LHCN-M2 (cell line): Measurements from ENCODE around the gene KSR1. TPM values are rescaled to one million over a fixed set of nuclear protein-coding genes. Genes with fewer than 3 reads are reported as not detected.
"Not testable (repeated sequence)": the region's sequence is repeated elsewhere in the genome, so short reads cannot be mapped to it uniquely, and the experiment has no call there.

ENCODE experiments used
- DNase-seq: peaks from one replicate; pipeline ENCODE4 v3.0.0-alpha.2; 2012; ENCODE audit warnings: low read depth
- total RNA-seq: library from RNA; depleted of rRNA; stranded (reverse); fragments of >200 nt; gene quantifications from 2 replicates; pipeline ENCODE4 v1.2.3, GENCODE V29; 2014

The KSR1 gene
- total RNA-seq, 1 experiment from 2014 or later = 6.0 TPM

- DNase-seq = no peak
Measured at GRCh38 chr17:27607521-27608091, 151.4 kb downstream of the KSR1 start.

DNA sequence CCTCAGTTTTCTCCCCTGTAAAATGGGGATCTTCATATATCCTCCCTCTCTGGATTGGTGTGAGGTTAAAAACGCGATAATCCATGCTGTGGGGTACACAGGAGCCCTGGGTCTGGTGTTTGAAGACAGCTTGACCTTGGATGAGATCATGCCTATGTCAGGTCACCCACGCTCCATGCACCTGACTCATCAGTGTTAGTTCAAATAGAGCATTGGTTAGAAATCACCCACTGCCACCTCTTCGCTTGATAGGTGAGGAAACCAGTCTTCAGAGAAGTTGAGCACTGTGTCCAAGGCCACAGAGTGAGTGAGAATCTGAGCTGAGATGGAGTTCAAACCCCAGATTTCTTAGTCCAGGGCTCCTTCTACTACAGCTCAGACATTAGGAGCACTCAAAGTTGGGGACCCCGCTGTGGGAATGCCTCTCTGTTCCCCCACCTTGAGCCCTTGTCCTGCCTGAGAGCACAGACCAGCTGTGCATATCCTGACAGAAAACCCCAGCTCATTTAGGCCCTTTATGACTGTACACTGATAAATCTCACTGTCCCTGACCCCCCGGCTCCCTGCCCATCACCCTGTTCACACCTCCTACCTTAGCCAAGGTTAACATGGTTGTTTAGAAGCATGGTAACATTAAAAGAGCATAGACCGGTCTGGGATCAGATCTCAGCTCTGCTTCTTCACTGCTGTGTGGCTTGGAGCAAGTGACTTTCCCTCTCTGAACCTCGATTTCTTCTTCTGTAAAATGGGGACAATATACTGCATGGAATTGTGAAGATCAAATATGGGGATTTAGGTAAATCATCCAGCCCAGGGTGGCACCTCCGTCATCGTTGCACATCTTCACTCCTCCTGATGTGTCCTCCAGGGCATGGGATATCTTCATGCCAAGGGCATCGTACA is 152.3 kb downstream of the KSR1 start:
- DNase-seq = no peak

- DNase-seq = peak; percentile 35
Measured at GRCh38 chr17:27609611-27610303, 153.5 kb downstream of the KSR1 start.

DNA sequence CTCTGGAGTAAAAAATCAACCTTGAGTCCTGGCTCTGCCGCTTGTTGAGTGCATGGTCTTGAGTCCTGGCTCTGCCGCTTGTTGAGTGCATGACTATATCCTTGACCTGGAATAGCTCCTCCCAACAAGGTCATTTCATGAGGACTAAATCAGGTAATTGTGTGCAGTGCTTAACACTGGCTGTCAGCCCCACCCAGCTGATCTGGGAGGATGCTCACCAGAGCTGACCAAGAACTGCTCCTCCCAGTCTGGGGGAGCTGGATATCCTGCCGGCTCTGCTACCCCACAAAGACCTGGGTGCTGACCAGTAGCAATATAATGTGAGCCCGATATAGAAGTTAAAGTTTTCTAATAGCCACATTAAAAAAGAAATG is 154.0 kb downstream of the KSR1 start:
- DNase-seq = no peak

GRCh38 chr17:27612160-27612770 is 156.0 kb downstream of the KSR1 start:
- no peak for DNase-seq

GRCh38 chr17:27613433-27613832 is 157.2 kb downstream of the KSR1 start:
- no peak for DNase-seq

DNA sequence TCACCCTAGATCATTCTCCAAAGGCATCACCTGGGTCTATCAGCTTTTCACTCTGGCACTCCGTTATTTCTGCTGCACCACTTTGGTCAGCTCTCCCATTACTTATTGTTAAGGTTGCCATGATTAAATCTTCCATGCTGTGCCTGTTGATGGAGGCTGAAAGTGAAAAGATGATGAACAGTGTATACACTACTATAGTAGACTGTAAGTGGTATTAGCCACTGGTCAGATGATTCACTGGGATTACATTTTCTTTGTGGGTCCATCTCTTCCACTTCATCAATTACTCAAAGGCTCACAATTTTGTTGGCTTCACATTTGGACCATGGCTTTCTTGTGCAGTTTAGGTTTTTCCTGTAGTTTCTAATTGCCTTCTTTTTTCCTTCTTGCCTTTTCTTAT is 158.9 kb downstream of the KSR1 start:
- DNase-seq = no peak

DNA sequence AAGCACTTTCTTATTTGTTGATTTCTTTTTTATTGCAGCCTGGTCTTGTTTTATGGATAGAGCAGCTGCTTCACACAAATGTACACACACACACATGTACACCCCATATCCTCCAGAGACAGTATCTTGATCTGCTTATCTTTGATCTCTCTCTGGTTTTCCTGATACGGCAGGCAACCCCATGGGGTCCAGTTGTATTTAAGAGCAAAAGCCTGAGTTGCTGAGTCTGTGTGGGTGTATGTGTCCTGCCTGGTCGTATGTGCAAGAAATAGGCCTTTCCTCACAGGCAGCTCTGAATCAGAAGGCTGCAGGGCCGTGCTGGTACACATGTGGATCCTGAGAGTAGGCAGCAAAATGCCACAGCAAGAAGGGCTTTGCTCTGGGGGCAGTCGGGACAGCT is 160.2 kb downstream of the KSR1 start:
- DNase-seq = no peak

DNA sequence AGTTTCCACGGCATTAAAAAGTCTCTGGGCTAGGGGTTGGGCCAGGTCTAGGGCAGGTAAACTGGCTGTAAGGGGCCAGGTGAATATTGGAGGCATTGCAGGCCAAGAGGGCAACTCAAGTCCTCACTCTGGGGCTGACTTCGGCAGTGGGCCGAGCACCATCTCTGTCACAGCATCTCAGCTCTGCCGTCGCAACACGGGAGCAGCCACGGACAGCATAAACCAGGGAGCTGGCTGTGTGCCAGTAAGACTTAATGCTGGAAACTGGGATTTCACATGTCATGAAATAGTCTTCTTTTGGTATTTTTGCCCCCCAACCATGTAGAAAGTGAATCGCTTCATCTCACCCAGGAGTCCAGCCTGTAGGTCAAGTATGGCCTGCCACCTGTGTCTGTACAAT is 162.2 kb downstream of the KSR1 start:
- no peak for DNase-seq

- DNase-seq = no peak
Measured at GRCh38 chr17:27620721-27621120, 164.5 kb downstream of the KSR1 start.

DNA sequence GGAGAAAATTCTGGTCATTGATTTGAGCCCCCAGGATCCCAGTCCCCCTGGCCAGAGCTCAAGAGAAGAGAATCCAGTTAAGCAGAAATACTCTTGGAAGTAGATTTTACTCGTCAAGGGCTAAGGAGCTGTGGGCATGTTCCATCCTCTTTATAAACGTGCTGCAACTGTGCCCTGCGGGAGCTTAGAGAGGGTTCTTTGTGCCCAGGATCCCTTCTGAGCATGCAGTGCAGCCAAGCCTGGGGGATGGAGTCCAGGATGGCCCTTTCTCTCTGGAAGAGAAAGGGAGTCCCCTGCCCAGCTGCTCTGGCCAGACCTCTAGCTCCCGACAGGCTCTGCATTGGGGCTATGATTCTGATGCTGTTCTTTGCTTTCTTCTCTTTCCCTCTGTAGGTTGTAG is 165.3 kb downstream of the KSR1 start:
- DNase-seq = no peak

- DNase-seq = no peak
Measured at GRCh38 chr17:27621942-27622559, 165.8 kb downstream of the KSR1 start.

DNA sequence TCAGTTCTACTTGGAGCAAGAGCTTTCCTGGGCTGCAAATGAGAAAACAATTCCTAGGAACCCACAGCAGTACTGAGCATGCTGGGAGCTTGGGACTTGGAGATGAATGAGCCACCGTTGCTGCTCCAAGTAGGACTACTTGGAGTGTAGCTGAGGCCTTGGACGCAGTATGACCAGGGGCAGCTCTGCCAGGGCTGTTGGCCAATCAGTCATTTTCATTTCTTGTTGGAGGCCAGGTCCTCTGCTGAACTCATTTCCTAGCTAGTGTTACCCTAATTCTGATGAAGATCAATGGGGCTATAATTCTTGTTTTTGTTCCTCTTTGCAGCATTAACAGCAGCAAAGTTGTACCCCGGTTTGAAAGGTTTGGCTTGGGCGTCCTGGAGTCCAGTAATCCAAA is 166.7 kb downstream of the KSR1 start:
- DNase-seq = no peak

DNA sequence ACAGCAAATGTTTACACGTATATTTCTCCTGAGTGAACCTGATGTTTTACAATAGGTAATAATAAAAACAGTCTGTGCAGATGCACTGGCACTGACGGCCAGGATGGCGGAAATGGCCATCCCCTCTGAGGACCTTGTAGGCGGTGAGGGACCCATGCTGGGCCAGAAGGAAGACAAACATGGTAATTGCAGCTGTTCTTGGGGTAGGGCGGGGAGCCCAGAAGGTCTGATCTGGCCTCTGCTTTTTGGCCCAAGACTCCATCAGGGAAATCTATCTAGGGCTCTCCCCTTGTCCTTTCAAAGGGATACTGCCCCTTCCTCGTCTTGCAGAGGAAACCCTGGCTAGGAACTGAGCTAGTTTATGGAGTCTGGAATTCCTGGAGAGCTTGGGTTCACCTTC is 167.4 kb downstream of the KSR1 start:
- no peak for DNase-seq

- DNase-seq = no peak
Measured at GRCh38 chr17:27624539-27624938, 168.3 kb downstream of the KSR1 start.

DNA sequence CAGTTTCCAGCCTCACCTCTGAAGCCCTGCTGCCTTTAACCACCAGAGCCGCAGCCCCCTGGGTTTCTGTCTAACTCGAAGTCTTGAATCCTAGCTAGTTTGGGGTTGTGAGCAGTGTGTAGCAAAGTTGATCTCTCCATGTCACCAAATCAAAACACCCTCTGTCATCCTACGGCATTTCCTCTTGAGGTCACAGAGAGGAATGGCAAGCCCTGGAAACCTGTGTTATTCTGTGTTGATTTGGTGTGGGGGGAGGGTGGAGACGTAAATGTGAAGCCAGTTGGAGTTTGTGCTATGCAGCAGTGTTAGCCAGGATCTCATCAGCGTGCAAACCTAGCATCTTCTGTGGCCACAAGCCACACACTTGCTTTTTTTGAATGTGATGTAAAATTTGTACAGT is 169.6 kb downstream of the KSR1 start:
- no peak for DNase-seq

DNA sequence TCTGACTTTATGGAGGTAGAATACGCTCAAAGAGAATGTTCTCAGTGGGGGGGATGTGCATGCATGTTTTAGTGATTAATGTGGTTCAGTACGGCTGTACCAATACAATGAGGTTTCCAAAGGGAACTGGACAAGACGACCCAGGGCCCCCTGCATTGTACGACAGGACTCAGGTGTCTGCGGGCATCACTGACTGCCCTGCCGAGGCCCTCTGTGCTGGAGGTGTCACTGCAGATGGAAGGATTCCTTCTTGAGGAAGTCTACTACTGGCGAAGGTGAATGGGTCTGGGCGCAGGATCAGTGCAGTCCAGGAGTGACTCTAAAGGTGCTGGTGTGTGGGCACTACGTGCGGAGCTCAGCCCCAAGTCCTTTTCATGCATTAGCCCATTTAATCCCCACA is 171.3 kb downstream of the KSR1 start:
- no peak for DNase-seq

DNA sequence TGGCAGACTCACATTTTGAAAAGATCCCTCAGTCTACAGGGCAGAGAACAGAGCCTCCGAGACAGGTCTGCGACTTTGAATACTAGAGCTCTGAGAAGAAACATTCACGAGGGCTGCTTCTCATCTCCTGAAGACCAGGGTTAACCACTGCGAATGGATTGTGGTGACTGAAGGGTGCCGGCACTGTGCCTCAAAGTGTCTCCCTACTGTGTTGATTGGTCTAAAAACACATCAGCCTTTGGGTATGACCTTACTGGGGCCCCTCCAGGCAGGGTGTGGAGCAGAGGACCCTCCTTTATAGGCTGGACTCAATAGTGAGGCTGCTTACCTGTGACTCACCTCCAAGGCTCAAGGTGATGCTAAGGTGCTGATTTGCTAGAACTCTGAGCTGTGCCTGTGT is 172.1 kb downstream of the KSR1 start:
- DNase-seq = no peak

- DNase-seq = not testable (repeated sequence)
Measured at GRCh38 chr17:27629260-27629659, 173.0 kb downstream of the KSR1 start.

GRCh38 chr17:27630607-27631410 is 174.6 kb downstream of the KSR1 start, which contains the start of gene LGALS9:
Gene LGALS9, plus strand, starts transcription at chr17:27631188. Its CDS starts 78 bp downstream, at chr17:27631266.
- DNase-seq = peak; percentile 9

GRCh38 chr17:27631411-27631760 is 175.1 kb downstream of the KSR1 start:
- no peak for DNase-seq
